SJSA1 (cell line): ENCODE results near the gene RNF19B. TPM values are rescaled to one million over a fixed set of nuclear protein-coding genes. Genes with fewer than 3 reads are reported as not detected.

Experiments used
- DNase-seq, 2 experiments: peaks; one replicate each; pipeline ENCODE4 v3.0.0-alpha.2; 2015 to 2020; ENCODE audit warnings: low spot score in 2 of 2, low read depth in 1 of 2
- H3K27ac ChIP-seq: fragments of 250-450 bp; sonication (Bioruptor Pico); 2 replicates; pipeline ENCODE4 v1.5.1; 2020; ENCODE audit warnings: mild to moderate bottlenecking, moderate library complexity
- H3K27me3 ChIP-seq: fragments of 250-450 bp; sonication (Bioruptor Pico); replicated peaks from 2 replicates; pipeline ENCODE4 v1.5.1; 2020; ENCODE audit warnings: mild to moderate bottlenecking, moderate library complexity
- H3K36me3 ChIP-seq: fragments of 250-450 bp; sonication (Bioruptor Pico); 2 replicates; pipeline ENCODE4 v1.5.1; 2020; ENCODE audit warnings: mild to moderate bottlenecking
- H3K4me1 ChIP-seq: fragments of 250-450 bp; sonication (Bioruptor Pico); replicated peaks from 2 replicates; pipeline ENCODE4 v1.6.1; 2021; ENCODE audit warnings: mild to moderate bottlenecking
- H3K4me3 ChIP-seq: fragments of 250-450 bp; sonication (Bioruptor Pico); 2 replicates; pipeline ENCODE4 v1.5.1; 2020; ENCODE audit warnings: mild to moderate bottlenecking
- H3K9me3 ChIP-seq: fragments of 250-450 bp; sonication (Bioruptor Pico); replicated peaks from 2 replicates; pipeline ENCODE4 v1.5.1; 2020; ENCODE audit warnings: mild to moderate bottlenecking
- total RNA-seq: library from RNA; depleted of rRNA; stranded (reverse); fragments of >200 nt; shearing (Covaris generic); gene quantifications from 2 replicates; pipeline ENCODE4 v1.2.3, GENCODE V29; 2014; rRNA removed

The RNF19B gene, protein sequence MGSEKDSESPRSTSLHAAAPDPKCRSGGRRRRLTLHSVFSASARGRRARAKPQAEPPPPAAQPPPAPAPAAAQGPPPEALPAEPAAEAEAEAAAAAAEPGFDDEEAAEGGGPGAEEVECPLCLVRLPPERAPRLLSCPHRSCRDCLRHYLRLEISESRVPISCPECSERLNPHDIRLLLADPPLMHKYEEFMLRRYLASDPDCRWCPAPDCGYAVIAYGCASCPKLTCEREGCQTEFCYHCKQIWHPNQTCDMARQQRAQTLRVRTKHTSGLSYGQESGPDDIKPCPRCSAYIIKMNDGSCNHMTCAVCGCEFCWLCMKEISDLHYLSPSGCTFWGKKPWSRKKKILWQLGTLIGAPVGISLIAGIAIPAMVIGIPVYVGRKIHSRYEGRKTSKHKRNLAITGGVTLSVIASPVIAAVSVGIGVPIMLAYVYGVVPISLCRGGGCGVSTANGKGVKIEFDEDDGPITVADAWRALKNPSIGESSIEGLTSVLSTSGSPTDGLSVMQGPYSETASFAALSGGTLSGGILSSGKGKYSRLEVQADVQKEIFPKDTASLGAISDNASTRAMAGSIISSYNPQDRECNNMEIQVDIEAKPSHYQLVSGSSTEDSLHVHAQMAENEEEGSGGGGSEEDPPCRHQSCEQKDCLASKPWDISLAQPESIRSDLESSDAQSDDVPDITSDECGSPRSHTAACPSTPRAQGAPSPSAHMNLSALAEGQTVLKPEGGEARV
- 8.6 and 9.8 TPM in 2 replicates for total RNA-seq

DNA sequence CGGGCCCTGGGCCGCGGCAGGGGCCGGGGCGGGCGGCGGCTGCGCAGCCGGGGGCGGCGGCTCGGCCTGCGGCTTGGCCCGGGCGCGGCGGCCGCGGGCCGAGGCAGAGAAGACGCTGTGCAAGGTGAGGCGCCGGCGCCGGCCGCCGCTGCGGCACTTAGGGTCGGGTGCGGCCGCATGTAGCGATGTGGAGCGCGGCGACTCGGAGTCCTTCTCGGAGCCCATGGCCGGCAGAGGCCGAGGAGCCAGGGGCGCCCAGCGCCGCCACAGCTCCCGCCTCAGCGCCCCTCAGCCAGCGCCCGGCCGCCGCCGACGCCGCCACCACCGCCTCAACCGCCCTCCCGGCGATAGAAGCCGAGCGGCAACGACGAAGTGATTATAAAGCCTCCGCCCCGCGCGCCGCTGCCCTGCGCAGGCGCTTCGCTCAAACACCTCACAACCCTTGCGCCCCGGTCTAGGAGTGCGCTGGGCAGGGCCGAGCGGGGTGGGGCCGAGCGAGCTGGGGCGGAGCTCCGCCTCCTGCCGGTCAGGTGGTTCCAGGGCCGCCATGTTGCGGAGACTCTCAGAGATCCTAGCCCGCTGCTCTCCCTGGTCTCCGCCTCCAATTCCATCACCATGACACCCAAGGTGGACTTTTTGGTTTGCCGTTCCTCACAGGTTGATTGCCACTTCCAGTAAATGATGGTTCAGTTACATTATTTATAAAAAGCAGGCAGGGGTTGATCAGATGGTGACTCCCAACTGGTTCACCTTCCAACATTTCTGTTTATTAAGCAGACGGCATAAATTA is at the start of gene RNF19B:
TSS of gene RNF19B (minus strand) at position 349 of the 790 bp plus-strand sequence. CDS start at position 225, 124 bp downstream.
- H3K4me3 ChIP-seq = peak within 1 kb of the TSS; percentile 73
- H3K27ac ChIP-seq = 0 out of 2 replicates have a peak within 1 kb of the TSS, but pooled peaks have one; percentile 27
- peak; percentile 86 to 94 for DNase-seq
- H3K27me3 ChIP-seq = no peaks in the 10 kb centered on the region
- peaks cover 3% of the 10 kb centered on the region; the same call in 1 of the 2 replicates for H3K36me3 ChIP-seq
- no peaks in the 10 kb centered on the region for H3K9me3 ChIP-seq
- peaks cover 20% of the 10 kb centered on the region for H3K4me1 ChIP-seq

GRCh38 chr1:33013791-33014190 is 49.2 kb upstream of the RNF19B start:
- Histone ChIP-seq H3K36me3 (peaks cover 79% of the 10 kb centered on the region), H3K27ac (no peak overlapping the region), H3K4me3 (no peak overlapping the region), H3K27me3 (no peaks in the 10 kb centered on the region), H3K4me1 (no peaks in the 10 kb centered on the region), H3K9me3 (no peaks in the 10 kb centered on the region)
- DNase-seq = no peak

DNA sequence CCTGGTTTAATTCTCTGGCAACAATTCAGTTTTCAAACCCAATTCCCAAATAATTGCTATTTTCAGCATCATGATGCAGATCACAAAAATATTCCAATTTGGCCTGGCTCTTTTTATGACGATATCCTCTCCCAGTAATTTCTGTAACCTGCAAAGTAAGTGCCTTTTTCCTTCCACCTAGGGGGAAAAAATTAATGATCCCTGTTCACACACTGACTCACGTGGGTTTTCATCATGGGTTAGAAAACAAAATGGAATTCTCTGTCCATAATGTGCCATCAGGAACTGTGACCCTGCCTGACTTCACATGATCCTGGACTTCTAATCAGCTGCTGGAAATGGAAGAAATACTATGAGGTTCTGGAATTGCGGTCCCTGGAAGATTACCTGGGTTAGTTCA is 47.6 kb upstream of the RNF19B start:
- no peaks in the 10 kb centered on the region; the same call in 1 of the 2 replicates for H3K9me3 ChIP-seq
- H3K27me3 ChIP-seq = no peaks in the 10 kb centered on the region
- no peak overlapping the region for H3K27ac ChIP-seq
- peaks cover 77% of the 10 kb centered on the region for H3K36me3 ChIP-seq
- no peak for DNase-seq
- no peak overlapping the region for H3K4me3 ChIP-seq
- H3K4me1 ChIP-seq = no peaks in the 10 kb centered on the region

GRCh38 chr1:33010932-33011731 is 46.5 kb upstream of the RNF19B start:
- H3K27me3 ChIP-seq = no peaks in the 10 kb centered on the region
- no peak overlapping the region for H3K4me3 ChIP-seq
- no peaks in the 10 kb centered on the region for H3K4me1 ChIP-seq
- peaks cover 73% of the 10 kb centered on the region for H3K36me3 ChIP-seq
- no peak overlapping the region for H3K27ac ChIP-seq
- H3K9me3 ChIP-seq = no peaks in the 10 kb centered on the region; the same call in 1 of the 2 replicates
- no peak for DNase-seq

DNA sequence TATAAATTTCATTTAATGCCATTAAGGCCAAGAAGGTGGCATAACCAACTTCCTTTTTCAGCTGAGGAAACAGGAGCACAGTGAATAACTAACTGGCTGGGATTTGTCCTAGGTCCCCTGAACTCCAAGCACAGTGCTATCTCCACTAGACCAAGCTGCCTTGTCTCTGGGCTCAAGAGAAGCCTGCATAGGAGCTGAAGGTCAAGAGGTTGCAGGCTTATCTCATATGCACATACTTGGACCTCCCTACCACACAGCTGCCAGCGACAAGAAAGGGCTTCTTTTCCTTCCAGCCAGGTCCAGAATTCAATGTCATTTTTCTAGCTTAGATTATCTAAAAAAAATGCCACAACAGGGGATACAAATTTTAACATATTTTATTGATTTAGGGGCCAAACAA is 45.0 kb upstream of the RNF19B start:
- H3K36me3 ChIP-seq = peaks cover 65% of the 10 kb centered on the region
- H3K27me3 ChIP-seq = no peaks in the 10 kb centered on the region
- no peaks in the 10 kb centered on the region for H3K4me1 ChIP-seq
- H3K9me3 ChIP-seq = no peaks in the 10 kb centered on the region; the same call in 1 of the 2 replicates
- H3K27ac ChIP-seq = no peak overlapping the region
- DNase-seq = no peak
- H3K4me3 ChIP-seq = no peak overlapping the region

DNA sequence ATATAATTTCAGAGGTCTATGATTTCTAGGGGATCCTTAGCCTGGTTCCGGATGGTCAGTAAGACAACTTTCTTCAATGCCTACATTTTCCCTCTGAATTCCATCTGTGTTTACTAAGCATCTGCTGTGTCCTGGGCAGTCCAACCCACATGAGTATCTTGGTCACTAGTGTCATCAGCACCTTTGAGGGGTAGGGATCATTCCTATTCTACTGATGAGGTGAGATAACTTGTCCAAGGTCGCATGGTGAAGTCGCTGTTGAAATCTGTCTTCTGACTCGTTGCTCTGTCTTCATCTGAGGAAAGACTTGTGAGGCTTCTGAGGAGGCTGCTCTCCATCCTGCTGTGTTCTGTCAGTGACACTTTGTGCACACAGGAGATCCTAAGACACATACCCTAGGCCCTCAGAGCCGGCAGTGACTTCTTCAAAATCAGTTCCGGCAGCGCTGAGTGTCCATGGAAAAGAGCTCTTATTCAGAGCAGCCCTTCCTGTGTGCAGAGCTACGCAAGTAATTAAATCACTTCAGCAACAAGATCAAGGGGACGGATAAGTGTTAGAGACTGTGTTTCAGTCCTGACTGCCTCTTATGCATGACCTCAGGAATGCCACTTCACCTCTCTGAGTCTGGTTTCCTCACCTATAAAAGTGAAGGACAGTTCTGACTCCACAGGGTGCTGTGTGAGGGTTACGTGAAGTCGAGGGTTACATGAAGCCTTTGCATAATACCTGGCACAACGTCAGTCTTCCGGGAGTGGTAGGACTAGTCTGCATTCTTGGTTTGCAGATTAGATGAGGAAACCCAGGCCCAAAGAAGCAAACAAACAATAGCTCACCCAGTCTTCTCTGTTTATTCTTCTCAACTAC is 43.7 kb upstream of the RNF19B start:
- peaks cover 52% of the 10 kb centered on the region for H3K36me3 ChIP-seq
- no peak overlapping the region for H3K27ac ChIP-seq
- no peaks in the 10 kb centered on the region; the same call in 1 of the 2 replicates for H3K9me3 ChIP-seq
- H3K27me3 ChIP-seq = no peaks in the 10 kb centered on the region
- no peak for DNase-seq
- H3K4me3 ChIP-seq = no peak overlapping the region
- no peaks in the 10 kb centered on the region for H3K4me1 ChIP-seq

DNA sequence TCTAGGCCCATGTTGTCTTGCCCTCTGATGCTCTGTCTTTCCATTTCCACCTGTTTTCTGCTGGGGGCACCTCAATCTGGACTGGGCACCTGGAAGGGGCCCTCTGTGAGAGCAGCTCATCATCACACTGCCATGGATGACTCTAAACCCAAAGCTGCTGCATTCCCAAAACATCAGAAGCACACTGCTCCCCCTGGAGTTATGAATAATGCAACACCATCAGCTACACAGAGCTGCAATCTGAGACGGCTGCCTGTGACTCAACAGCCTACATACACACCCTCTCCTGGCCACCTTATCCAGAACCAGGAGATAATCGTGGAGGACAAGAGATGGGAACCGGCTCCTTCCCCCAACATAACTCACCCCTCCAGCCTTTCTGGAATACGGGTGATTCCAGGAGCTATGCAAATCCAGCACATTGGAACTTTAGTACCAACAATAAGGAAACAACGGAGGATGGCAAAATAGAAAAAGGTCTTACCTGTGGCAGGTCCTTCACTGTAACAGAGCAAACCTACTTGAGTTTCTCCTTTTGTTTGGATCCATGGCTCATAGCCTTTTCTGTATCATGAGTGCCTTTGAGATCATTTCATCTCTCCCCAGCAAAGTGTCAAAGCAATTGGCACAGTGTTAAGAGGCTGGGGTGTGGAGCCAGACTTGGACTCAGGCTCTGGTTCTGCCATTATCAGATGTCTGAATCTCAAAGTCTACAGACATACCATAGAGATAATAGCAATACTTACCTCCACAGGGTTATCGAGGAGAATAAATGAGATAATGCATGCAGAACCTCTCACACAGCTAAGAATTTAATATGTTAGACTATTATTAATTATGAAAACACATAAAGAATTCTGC is 42.8 kb upstream of the RNF19B start:
- Histone ChIP-seq H3K4me1 (no peaks in the 10 kb centered on the region), H3K4me3 (no peak overlapping the region), H3K36me3 (peaks cover 43% of the 10 kb centered on the region), H3K9me3 (no peaks in the 10 kb centered on the region; the same call in 1 of the 2 replicates), H3K27ac (no peak overlapping the region), H3K27me3 (no peaks in the 10 kb centered on the region)
- peak; percentile 57 to 65 for DNase-seq

- Histone ChIP-seq H3K27me3 (no peaks in the 10 kb centered on the region), H3K9me3 (no peaks in the 10 kb centered on the region; the same call in 1 of the 2 replicates), H3K36me3 (peaks cover 33% of the 10 kb centered on the region), H3K4me3 (no peak overlapping the region), H3K4me1 (no peaks in the 10 kb centered on the region), H3K27ac (no peak overlapping the region)
- no peak for DNase-seq
These were observed 41.3 kb upstream of the RNF19B start for GRCh38 chr1:33005838-33006421.

DNA sequence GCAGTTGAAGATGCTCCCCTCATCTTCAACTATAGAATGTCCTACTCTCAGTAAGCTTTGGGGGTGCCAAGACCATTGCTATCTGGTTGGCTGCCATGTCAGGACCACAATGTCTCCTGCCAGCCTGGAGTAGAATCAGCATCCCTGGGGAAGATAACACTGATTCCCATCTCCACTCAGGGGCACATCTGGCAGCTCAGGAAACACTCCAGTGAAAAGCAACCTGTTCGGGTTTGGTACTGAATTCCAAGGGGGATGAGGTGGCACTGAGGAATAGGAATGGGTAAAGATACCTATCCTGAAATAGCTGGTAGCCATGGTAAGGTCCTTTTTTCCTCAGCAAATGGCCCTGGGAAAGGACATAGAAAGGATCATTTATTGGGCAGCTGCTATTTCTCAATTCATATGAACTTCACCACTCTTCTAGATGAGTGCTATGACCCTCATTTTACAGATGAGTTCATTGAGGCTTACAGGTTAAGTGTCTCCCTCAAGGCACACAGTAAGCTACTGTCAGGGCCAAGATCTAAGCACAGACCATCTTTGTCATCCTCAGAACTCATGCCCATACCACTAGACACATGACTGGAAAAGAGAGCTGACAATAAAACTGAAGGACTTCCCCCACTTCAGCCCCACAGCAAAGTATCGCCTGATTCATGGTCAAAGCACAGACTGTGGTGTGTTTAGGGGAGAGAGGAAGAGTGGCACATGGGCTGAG is 40.7 kb upstream of the RNF19B start:
- Histone ChIP-seq H3K36me3 (peaks cover 29% of the 10 kb centered on the region), H3K9me3 (no peaks in the 10 kb centered on the region; the same call in 1 of the 2 replicates), H3K4me1 (no peaks in the 10 kb centered on the region), H3K27me3 (no peaks in the 10 kb centered on the region), H3K4me3 (no peak overlapping the region), H3K27ac (no peak overlapping the region)
- DNase-seq = no peak

GRCh38 chr1:33004613-33005012 is 40.0 kb upstream of the RNF19B start:
- no peaks in the 10 kb centered on the region; the same call in 1 of the 2 replicates for H3K9me3 ChIP-seq
- no peak overlapping the region for H3K27ac ChIP-seq
- H3K4me3 ChIP-seq = no peak overlapping the region
- DNase-seq = no peak
- H3K4me1 ChIP-seq = no peaks in the 10 kb centered on the region
- no peaks in the 10 kb centered on the region for H3K27me3 ChIP-seq
- peaks cover 27% of the 10 kb centered on the region for H3K36me3 ChIP-seq

DNA sequence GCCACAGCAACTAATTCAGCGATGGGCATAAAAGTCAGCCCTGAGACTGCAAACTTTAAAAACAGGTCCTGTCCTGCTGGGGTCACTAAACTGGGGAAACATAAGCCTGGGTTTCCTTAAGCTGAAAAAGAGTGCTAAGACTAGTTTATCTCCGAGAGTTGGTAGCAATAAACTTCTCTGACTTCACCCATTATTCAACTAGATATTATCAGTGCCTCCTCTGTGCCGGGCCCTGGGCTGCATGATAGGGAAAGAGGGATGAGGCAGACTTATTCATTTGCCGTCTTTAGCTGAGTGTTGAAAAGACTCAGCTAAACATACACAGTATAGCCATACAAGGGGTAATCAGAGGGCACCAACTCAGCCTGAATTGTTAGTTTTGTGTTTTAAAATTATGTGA is 39.0 kb upstream of the RNF19B start:
- Histone ChIP-seq H3K27ac (no peak overlapping the region), H3K36me3 (peaks cover 17% of the 10 kb centered on the region), H3K4me3 (no peak overlapping the region), H3K27me3 (no peaks in the 10 kb centered on the region), H3K9me3 (no peaks in the 10 kb centered on the region; the same call in 1 of the 2 replicates), H3K4me1 (no peaks in the 10 kb centered on the region)
- DNase-seq = no peak
